A673 (cell line): ENCODE results near the gene COG8. TPM values are rescaled to one million over a fixed set of nuclear protein-coding genes. Genes with fewer than 3 reads are reported as not detected.

ENCODE experiments used
- BruUV-seq: library from RNA; stranded (reverse); fragments of 400-500 nt; replicated peaks from 2 replicates; lab custom pipeline; 2021; lab: Mats Ljungman, UMichigan
- CTCF ChIA-PET: fragments of 300-600 bp; sonication (Branson Sonifier 250); formaldehyde crosslinking; loops from one replicate; lab custom pipeline; 2022; ENCODE audit warnings: antibody characterized with exemption; lab: Charles Lee
- POLR2A ChIA-PET: fragments of 300-600 bp; sonication (Branson Sonifier 250); formaldehyde crosslinking; loops from one replicate; lab custom pipeline; 2022; ENCODE audit warnings: antibody characterized with exemption; ENCODE audit not compliant: low non-redundant PET; lab: Charles Lee
- DNase-seq: peaks from one replicate; pipeline ENCODE4 v3.0.0-alpha.2; 2015; ENCODE audit warnings: low spot score
- H3K27ac ChIP-seq: fragments of 200-600 bp; sonication (generic); 2 replicates; pipeline ENCODE4 v1.5.1; 2016; ENCODE audit warnings: mixed run types, low read depth, mild to moderate bottlenecking, mixed read lengths, antibody characterized with exemption, low read length; ENCODE audit not compliant: poor library complexity, severe bottlenecking
- H3K27me3 ChIP-seq: fragments of 200-600 bp; sonication (generic); replicated peaks from 2 replicates; pipeline ENCODE4 v1.6.1; 2017; ENCODE audit warnings: mixed run types, low read depth, mild to moderate bottlenecking, mixed read lengths, antibody characterized with exemption, low read length; ENCODE audit not compliant: insufficient read depth, poor library complexity
- H3K36me3 ChIP-seq: fragments of 200-600 bp; sonication (generic); 2 replicates; pipeline ENCODE4 v1.6.1; 2016; ENCODE audit warnings: mixed run types, mild to moderate bottlenecking, mixed read lengths, antibody characterized with exemption, low read length; ENCODE audit not compliant: insufficient read depth, poor library complexity, severe bottlenecking
- H3K4me1 ChIP-seq: fragments of 200-600 bp; sonication (generic); 2 replicates; pipeline ENCODE4 v1.6.1; 2017; ENCODE audit warnings: mixed run types, mild to moderate bottlenecking, mixed read lengths, antibody characterized with exemption, low read length; ENCODE audit not compliant: insufficient read depth, poor library complexity, severe bottlenecking
- H3K4me3 ChIP-seq: fragments of 200-600 bp; sonication (generic); 2 replicates; pipeline ENCODE4 v1.5.1; 2016; ENCODE audit warnings: low read depth, mixed run types, mild to moderate bottlenecking, mixed read lengths, low read length; ENCODE audit not compliant: poor library complexity, severe bottlenecking
- H3K9me3 ChIP-seq: fragments of 200-600 bp; sonication (generic); 2 replicates; pipeline ENCODE4 v1.6.1; 2016; ENCODE audit warnings: mixed run types, low read depth, mild to moderate bottlenecking, mixed read lengths, antibody characterized with exemption, low read length; ENCODE audit not compliant: poor library complexity, severe bottlenecking
- CTCF ChIP-seq: fragments of 300-800, 200-600 bp; sonication (generic); conservative IDR thresholded peaks from 2 replicates; pipeline ENCODE4 v1.5.1; 2017; ENCODE audit warnings: low read depth, mild to moderate bottlenecking, antibody characterized with exemption, low read length, moderate library complexity, mixed read lengths
- EZH2 ChIP-seq: fragments of 200-600 bp; sonication (generic); IDR thresholded peaks from 2 replicates; pipeline ENCODE4 v1.6.1; 2017; ENCODE audit warnings: borderline replicate concordance, low read depth, mild to moderate bottlenecking, mixed read lengths, antibody characterized with exemption, low read length; ENCODE audit not compliant: poor library complexity, severe bottlenecking
- intact Hi-C: fragments of 100-400 bp; cut with micrococcal nuclease; formaldehyde crosslinking; loops from one replicate; pipeline ENCODE4 v1.10.0; 2022; ENCODE audit not compliant: unreplicated experiment
- total RNA-seq: library from RNA; stranded (reverse); gene quantifications from 2 replicates; pipeline ENCODE4 v1.2.3, GENCODE V29; 2021

COG8 gene
- total RNA-seq, 1 experiment from 2014 or later, result 47.6 TPM

DNA sequence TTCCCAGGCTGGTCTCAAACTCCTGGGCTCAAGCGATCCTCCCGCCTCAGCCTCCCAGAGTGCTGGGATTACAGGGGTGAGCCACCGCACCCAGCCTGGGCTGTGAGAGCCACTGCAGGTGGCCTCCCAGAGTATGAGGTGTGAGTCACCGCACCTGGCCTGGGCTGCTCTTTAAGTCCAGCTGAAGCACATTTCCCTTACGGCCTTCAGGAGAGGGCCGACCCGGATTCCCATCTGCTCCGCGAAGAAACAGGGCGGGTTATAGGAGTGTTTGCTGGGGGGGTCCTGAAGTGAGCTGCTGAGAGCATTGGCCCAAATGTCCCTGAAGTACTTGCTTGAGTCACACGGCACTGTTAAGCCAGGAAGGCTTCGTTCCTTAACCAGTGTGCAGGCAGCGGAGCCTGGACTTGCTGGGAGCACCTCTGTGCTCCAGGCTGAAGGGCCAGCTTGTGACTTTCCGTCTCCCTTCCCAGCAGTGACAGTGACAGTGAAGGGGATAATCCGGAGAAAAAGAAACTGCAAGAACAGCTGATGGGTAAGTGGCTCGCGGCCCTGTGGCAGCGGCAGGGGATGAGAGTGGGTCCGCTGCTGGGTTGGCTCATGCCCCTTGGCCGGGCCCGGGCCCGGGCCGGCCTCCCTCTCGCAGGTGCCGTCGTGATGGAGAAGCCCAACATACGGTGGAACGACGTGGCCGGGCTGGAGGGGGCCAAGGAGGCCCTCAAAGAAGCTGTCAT, 21.0 kb downstream of the COG8 start:
- intact Hi-C loops, result no loop called here
- no TSS peak for BruUV-seq
- H3K27me3 ChIP-seq, result no peaks in the 10 kb centered on the region
- H3K4me3 ChIP-seq, result no peak overlapping the region
- no peaks in the 10 kb centered on the region for H3K9me3 ChIP-seq
- ChIA-PET POLR2A (no interaction called here), CTCF (interaction anchor here (0.5 to 0.7 kb wide), 2 partner anchors 12 to 1646 kb away, joined by 3 to 11 read pairs; partner anchors contain the start of gene PDF)
- no peak for DNase-seq
- peaks cover 86% of the 10 kb centered on the region for H3K36me3 ChIP-seq
- no peaks in the 10 kb centered on the region for H3K4me1 ChIP-seq
- TF ChIP-seq CTCF (no peak), EZH2 (no peak)
- no peak overlapping the region for H3K27ac ChIP-seq

DNA sequence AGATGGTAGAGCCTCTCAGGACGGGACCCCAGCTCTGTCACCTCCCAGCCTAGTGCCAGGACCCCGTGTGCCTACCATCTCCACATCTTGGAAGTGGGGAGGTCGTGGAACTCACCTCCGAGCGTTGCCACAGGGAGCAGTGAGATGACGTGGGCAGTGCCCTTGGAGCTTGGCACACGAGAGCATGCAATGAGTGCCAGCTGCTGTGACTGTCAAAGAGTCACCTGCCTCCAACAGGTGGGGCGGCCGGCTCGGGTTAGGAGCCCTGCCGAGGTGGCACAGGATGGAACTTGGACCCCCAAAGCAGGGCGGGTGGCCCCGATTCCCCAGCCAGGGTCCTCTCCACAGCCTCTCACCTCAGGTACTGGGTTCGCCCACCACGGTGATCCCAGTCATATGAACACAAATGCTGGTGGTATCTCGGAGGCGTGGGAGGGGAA, 22.7 kb downstream of the COG8 start:
- Histone ChIP-seq H3K4me1 (no peaks in the 10 kb centered on the region), H3K27me3 (no peaks in the 10 kb centered on the region), H3K36me3 (peaks cover 71% of the 10 kb centered on the region), H3K4me3 (no peak overlapping the region), H3K9me3 (no peaks in the 10 kb centered on the region), H3K27ac (peak overlapping the region; percentile 37)
- no TSS peak for BruUV-seq
- ChIA-PET POLR2A (no interaction called here), CTCF (interaction anchor here (0.6 kb wide), 1 partner anchor 86 kb away, joined by 6 read pairs; no protein-coding TSS in a partner anchor)
- TF ChIP-seq CTCF (no peak), EZH2 (no peak)
- DNase-seq, result no peak
- intact Hi-C loops, result no loop called here

GRCh38 chr16:69315486-69316311, 23.7 kb downstream of the COG8 start:
- no peak for TF ChIP-seq EZH2
- TF ChIP-seq CTCF, result no peak
- BruUV-seq, result no TSS peak
- H3K9me3 ChIP-seq, result no peaks in the 10 kb centered on the region
- H3K36me3 ChIP-seq, result peaks cover 62% of the 10 kb centered on the region
- CTCF ChIA-PET, result interaction anchor here (0.6 kb wide), 1 partner anchor 87 kb away, joined by 6 read pairs; no protein-coding TSS in a partner anchor
- intact Hi-C loops, result no loop called here
- peak overlapping the region; percentile 37 for H3K27ac ChIP-seq
- POLR2A ChIA-PET, result no interaction called here
- H3K4me3 ChIP-seq, result no peak overlapping the region
- no peaks in the 10 kb centered on the region for H3K4me1 ChIP-seq
- H3K27me3 ChIP-seq, result no peaks in the 10 kb centered on the region
- no peak for DNase-seq
